MM.1S (cell line): ENCODE results near the gene PRKCA.

Experiments
- DNase-seq: peaks from one replicate; pipeline ENCODE4 v3.0.0-alpha.2; 2015
- H2AFZ ChIP-seq: fragments of 300-600 bp; sonication (generic); 2 replicates; pipeline ENCODE4 v1.6.0; 2016; ENCODE audit warnings: antibody characterized with exemption, low read length
- H3F3A ChIP-seq: fragments of 300-600 bp; sonication (generic); 2 replicates; pipeline ENCODE4 v1.6.1; 2016; ENCODE audit warnings: mild to moderate bottlenecking, antibody characterized with exemption, low read length, moderate library complexity, mixed read lengths; ENCODE audit not compliant: insufficient read depth
- H3K27ac ChIP-seq: fragments of 300-600 bp; sonication (generic); 2 replicates; pipeline ENCODE4 v1.5.1; 2016; ENCODE audit warnings: mild to moderate bottlenecking, low read length
- H3K27me3 ChIP-seq: fragments of 300-600 bp; sonication (generic); replicated peaks from 2 replicates; pipeline ENCODE4 v1.6.0; 2016; ENCODE audit warnings: low read length; ENCODE audit not compliant: insufficient read depth
- H3K36me3 ChIP-seq: fragments of 300-600 bp; sonication (generic); replicated peaks from 2 replicates; pipeline ENCODE4 v1.6.1; 2016; ENCODE audit warnings: mild to moderate bottlenecking, low read length, mixed read lengths; ENCODE audit not compliant: insufficient read depth
- H3K4me1 ChIP-seq: fragments of 300-600 bp; sonication (generic); 2 replicates; pipeline ENCODE4 v1.6.1; 2016; ENCODE audit warnings: low read length, mixed read lengths
- H3K4me2 ChIP-seq: fragments of 300-600 bp; sonication (generic); 2 replicates; pipeline ENCODE4 v1.6.0; 2016; ENCODE audit warnings: low read depth, low read length
- H3K4me3 ChIP-seq: fragments of 300-600 bp; sonication (generic); 2 replicates; pipeline ENCODE4 v1.5.1; 2016; ENCODE audit warnings: low read length, mixed read lengths
- H3K79me2 ChIP-seq: fragments of 300-600 bp; sonication (generic); 2 replicates; pipeline ENCODE4 v1.6.1; 2016; ENCODE audit warnings: mixed run types, low read length, mixed read lengths
- H3K9ac ChIP-seq: fragments of 300-600 bp; sonication (generic); 2 replicates; pipeline ENCODE4 v1.6.1; 2016; ENCODE audit warnings: low read length, mixed read lengths
- H3K9me2 ChIP-seq: fragments of 300-600 bp; sonication (generic); replicated peaks from 2 replicates; pipeline ENCODE4 v1.6.1; 2016; ENCODE audit warnings: mild to moderate bottlenecking, low read length, mixed read lengths; ENCODE audit not compliant: insufficient read depth
- H3K9me3 ChIP-seq: fragments of 300-600 bp; sonication (generic); replicated peaks from 2 replicates; pipeline ENCODE4 v1.6.1; 2016; ENCODE audit warnings: mild to moderate bottlenecking, low read length, mixed read lengths; ENCODE audit not compliant: insufficient read depth
- H4K20me1 ChIP-seq: fragments of 300-600 bp; sonication (generic); 2 replicates; pipeline ENCODE4 v1.6.1; 2016; ENCODE audit warnings: mild to moderate bottlenecking, low read length, moderate library complexity, mixed read lengths; ENCODE audit not compliant: insufficient read depth
- EZH2 ChIP-seq: fragments of 300-600 bp; sonication (generic); optimal IDR thresholded peaks from 2 replicates; pipeline ENCODE3; 2017; ENCODE audit warnings: low read depth, mild to moderate bottlenecking, antibody characterized with exemption, low read length, mixed read lengths
- EZH2phosphoT487 ChIP-seq: fragments of 300-600 bp; sonication (generic); IDR thresholded peaks from 2 replicates; pipeline ENCODE4 v1.6.1; 2018; ENCODE audit warnings: antibody characterized with exemption, low read length
- TF ChIP-seq, protein P1 (sequence below): fragments of 300-600 bp; sonication (generic); IDR thresholded peaks from 2 replicates; pipeline ENCODE4 v1.5.1; 2016; ENCODE audit warnings: antibody characterized with exemption, low read length, mixed read lengths

Gene PRKCA

DNA sequence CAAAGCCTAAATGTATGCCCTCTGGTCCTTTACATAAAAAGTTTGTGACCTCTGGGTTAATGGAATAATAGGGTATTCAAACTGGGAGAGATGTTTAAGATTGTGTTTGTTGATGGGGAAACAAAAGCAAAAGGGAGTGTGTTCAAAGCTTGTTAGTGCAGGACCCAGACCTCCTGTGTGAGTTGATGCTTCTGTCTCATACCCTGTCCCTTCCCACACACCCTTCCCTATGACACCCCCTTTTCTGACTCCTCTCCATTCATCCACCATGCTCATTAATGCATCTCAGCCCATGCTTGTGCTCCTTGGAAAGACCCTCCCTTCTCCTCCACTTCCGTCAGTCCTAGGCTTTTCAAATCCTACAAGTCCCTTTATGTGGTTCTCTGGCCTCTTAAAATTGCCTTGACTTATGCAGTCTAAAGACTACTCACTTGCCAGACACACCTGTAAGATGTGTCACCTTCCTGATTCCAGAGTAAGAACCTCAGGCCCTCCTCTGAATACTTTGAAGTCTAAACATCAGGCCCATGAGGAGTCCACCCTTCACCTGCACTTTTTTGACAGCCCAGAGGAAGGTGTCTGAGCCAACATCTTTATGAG is 404.5 kb downstream of the PRKCA start:
- DNase-seq: no peak
- Histone ChIP-seq H3K9ac (no peak overlapping the region), H3K4me2 (no peak overlapping the region), H2AFZ (no peak overlapping the region), H3F3A (no peaks in the 10 kb centered on the region), H3K27me3 (no peaks in the 10 kb centered on the region), H4K20me1 (no peaks in the 10 kb centered on the region), H3K79me2 (no peaks in the 10 kb centered on the region), H3K9me2 (no peaks in the 10 kb centered on the region), H3K9me3 (no peaks in the 10 kb centered on the region), H3K4me1 (no peaks in the 10 kb centered on the region), H3K4me3 (no peak overlapping the region), H3K36me3 (no peaks in the 10 kb centered on the region), H3K27ac (no peak overlapping the region)
- TF ChIP-seq, protein P1, sequence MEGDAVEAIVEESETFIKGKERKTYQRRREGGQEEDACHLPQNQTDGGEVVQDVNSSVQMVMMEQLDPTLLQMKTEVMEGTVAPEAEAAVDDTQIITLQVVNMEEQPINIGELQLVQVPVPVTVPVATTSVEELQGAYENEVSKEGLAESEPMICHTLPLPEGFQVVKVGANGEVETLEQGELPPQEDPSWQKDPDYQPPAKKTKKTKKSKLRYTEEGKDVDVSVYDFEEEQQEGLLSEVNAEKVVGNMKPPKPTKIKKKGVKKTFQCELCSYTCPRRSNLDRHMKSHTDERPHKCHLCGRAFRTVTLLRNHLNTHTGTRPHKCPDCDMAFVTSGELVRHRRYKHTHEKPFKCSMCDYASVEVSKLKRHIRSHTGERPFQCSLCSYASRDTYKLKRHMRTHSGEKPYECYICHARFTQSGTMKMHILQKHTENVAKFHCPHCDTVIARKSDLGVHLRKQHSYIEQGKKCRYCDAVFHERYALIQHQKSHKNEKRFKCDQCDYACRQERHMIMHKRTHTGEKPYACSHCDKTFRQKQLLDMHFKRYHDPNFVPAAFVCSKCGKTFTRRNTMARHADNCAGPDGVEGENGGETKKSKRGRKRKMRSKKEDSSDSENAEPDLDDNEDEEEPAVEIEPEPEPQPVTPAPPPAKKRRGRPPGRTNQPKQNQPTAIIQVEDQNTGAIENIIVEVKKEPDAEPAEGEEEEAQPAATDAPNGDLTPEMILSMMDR: no peak
- TF ChIP-seq EZH2phosphoT487 (no peak), EZH2 (no peak)

DNA sequence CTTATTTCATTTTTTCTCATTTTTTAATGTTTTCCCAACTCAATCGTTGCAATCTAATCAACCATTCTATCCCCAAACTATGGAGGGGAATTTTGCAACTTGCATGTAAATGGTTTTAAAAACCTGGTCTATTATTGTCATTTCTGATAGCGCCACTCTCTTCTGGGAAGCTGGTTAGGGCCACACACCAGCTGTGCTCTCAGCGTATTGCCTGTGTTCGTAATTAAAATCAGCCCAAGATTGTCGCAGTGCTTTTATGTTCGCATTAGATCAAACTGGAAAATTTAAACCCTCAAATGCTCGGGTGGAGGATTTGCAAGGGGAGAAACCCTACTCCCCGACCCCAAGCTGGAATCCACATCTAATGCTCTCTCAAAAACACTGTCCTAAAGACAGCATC is 409.0 kb downstream of the PRKCA start:
- H3K9ac ChIP-seq: no peak overlapping the region
- H3K36me3 ChIP-seq: no peaks in the 10 kb centered on the region

GRCh38 chr17:66711881-66712321 is 409.5 kb downstream of the PRKCA start:
- Histone ChIP-seq H3K27ac (no peak overlapping the region), H3K79me2 (no peaks in the 10 kb centered on the region), H3K9me3 (no peaks in the 10 kb centered on the region), H3F3A (no peaks in the 10 kb centered on the region), H3K27me3 (no peaks in the 10 kb centered on the region), H2AFZ (no peak overlapping the region), H3K4me1 (no peaks in the 10 kb centered on the region), H3K4me2 (no peak overlapping the region), H3K9me2 (no peaks in the 10 kb centered on the region), H4K20me1 (no peaks in the 10 kb centered on the region), H3K4me3 (no peak overlapping the region), H3K36me3 (no peaks in the 10 kb centered on the region), H3K9ac (no peak overlapping the region)
- DNase-seq: no peak
- TF ChIP-seq, protein P1: no peak
- TF ChIP-seq EZH2phosphoT487 (no peak), EZH2 (no peak)

More for the DNA sequence above, 409.0 kb downstream of the PRKCA start:
- TF ChIP-seq EZH2phosphoT487: no peak
- TF ChIP-seq, protein P1: no peak
- no peak for TF ChIP-seq EZH2
- Histone ChIP-seq H3K4me1 (no peaks in the 10 kb centered on the region), H3K4me2 (no peak overlapping the region), H3K9me2 (no peaks in the 10 kb centered on the region), H3K9me3 (no peaks in the 10 kb centered on the region), H3K4me3 (no peak overlapping the region), H3K79me2 (no peaks in the 10 kb centered on the region), H3K27ac (no peak overlapping the region), H3K27me3 (no peaks in the 10 kb centered on the region), H4K20me1 (no peaks in the 10 kb centered on the region), H3F3A (no peaks in the 10 kb centered on the region), H2AFZ (no peak overlapping the region)
- no peak for DNase-seq
